ENCODE data around the gene MARK2. TPM values are rescaled to one million over a fixed set of nuclear protein-coding genes. Genes with fewer than 3 reads are reported as not detected.
A peak's percentile ranks its signal among the peaks of the same experiment; 100 is the strongest.

Gene MARK2
- 10 to 100 TPM; 12.6 to 34.0 (median 22.3) TPM for total RNA-seq

GRCh38 chr11:63838678-63839507, at the start of gene MARK2:
TSS of gene MARK2 (plus strand) at chr11:63839110. CDS start at chr11:63839507, 397 bp downstream.
- Histone ChIP-seq H3K9me3 (no peaks in the 10 kb centered on the region), H3K27me3 (no peaks in the 10 kb centered on the region), H3K27ac (peak within 1 kb of the TSS; percentile 88 to 93), H3K4me3 (peak within 1 kb of the TSS; percentile 66 to 93 (median 93)), H3K4me1 (peaks cover 0 to 21% of the 10 kb centered on the region in 2 donors), H3K36me3 (no peaks in the 10 kb centered on the region)
- TF ChIP-seq POLR2A (IDR thresholded peaks at IDR 0.05) (peak; percentile 71), POLR2AphosphoS5 (IDR thresholded peaks at IDR 0.05) (peak; percentile 17 to 58 (median 51))
- TF ChIP-seq, protein P1, sequence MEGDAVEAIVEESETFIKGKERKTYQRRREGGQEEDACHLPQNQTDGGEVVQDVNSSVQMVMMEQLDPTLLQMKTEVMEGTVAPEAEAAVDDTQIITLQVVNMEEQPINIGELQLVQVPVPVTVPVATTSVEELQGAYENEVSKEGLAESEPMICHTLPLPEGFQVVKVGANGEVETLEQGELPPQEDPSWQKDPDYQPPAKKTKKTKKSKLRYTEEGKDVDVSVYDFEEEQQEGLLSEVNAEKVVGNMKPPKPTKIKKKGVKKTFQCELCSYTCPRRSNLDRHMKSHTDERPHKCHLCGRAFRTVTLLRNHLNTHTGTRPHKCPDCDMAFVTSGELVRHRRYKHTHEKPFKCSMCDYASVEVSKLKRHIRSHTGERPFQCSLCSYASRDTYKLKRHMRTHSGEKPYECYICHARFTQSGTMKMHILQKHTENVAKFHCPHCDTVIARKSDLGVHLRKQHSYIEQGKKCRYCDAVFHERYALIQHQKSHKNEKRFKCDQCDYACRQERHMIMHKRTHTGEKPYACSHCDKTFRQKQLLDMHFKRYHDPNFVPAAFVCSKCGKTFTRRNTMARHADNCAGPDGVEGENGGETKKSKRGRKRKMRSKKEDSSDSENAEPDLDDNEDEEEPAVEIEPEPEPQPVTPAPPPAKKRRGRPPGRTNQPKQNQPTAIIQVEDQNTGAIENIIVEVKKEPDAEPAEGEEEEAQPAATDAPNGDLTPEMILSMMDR (IDR thresholded peaks at IDR 0.05) = peak in 1 of 3 donors; percentile 24
- DNase-seq (ENCODE audit: low spot score in 2 of 2) = peak; percentile 97 to 99
- intact Hi-C loops (cut with DNase I; ENCODE audit: low total_unique reads) = loop anchor here (5.0 kb wide), 2 partner anchors 108 to 308 kb away; no protein-coding TSS in a partner anchor

GRCh38 chr11:63791495-63792167, 47.3 kb upstream of the MARK2 start:
- Histone ChIP-seq H3K4me3 (no peak overlapping the region), H3K4me1 (no peaks in the 10 kb centered on the region), H3K36me3 (no peaks in the 10 kb centered on the region), H3K27me3 (no peaks in the 10 kb centered on the region), H3K27ac (no peak overlapping the region), H3K9me3 (peaks cover 0 to 22% of the 10 kb centered on the region in 2 donors)
- intact Hi-C loops (cut with DNase I; ENCODE audit: low total_unique reads) = no loop called here
- TF ChIP-seq POLR2AphosphoS5 (IDR thresholded peaks at IDR 0.05) = no peak
- DNase-seq (ENCODE audit: low spot score in 2 of 2) = no peak

- intact Hi-C loops (cut with DNase I; ENCODE audit: low total_unique reads) = no loop called here
- DNase-seq (ENCODE audit: low spot score in 2 of 2) = no peak
- no peaks in the 10 kb centered on the region for H3K36me3 ChIP-seq
- no peak overlapping the region for H3K27ac ChIP-seq
- peaks cover 0 to 22% of the 10 kb centered on the region in 2 donors for H3K9me3 ChIP-seq
- no peaks in the 10 kb centered on the region for H3K4me1 ChIP-seq
- H3K4me3 ChIP-seq = no peak overlapping the region
- no peak for TF ChIP-seq POLR2A (IDR thresholded peaks at IDR 0.05)
- TF ChIP-seq POLR2AphosphoS5 (IDR thresholded peaks at IDR 0.05) = no peak
- TF ChIP-seq, protein P1 (IDR thresholded peaks at IDR 0.05) = no peak
- H3K27me3 ChIP-seq = no peaks in the 10 kb centered on the region
Measured at GRCh38 chr11:63793161-63793560, 45.7 kb upstream of the MARK2 start.

DNA sequence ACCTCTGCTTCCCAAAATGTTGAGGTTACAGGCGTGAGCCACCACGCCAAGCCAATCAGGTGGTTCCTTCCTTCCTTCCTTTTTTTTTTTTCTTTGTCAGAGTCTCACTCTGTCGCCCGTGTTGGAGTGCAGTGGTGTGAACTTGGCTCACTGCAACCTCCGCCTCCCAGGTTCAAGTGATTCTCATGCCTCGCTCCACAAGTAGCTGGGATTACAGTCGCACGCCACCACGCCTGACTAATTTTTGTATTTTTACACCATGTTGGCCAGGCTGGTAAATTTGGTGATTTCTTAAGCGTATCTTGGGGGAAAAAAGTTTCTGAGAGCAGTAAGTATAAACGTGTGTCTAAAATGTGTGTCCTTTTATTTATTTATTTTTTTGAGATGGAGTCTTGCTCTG, 43.8 kb upstream of the MARK2 start:
- Histone ChIP-seq H3K4me3 (no peak overlapping the region), H3K27me3 (no peaks in the 10 kb centered on the region), H3K27ac (no peak overlapping the region), H3K36me3 (no peaks in the 10 kb centered on the region), H3K9me3 (peaks cover 0 to 22% of the 10 kb centered on the region in 2 donors), H3K4me1 (no peaks in the 10 kb centered on the region)
- intact Hi-C loops (cut with DNase I; ENCODE audit: low total_unique reads) = no loop called here
- no peak for DNase-seq (ENCODE audit: low spot score in 2 of 2)
- TF ChIP-seq POLR2AphosphoS5 (IDR thresholded peaks at IDR 0.05) (no peak), POLR2A (IDR thresholded peaks at IDR 0.05) (no peak)
- TF ChIP-seq, protein P1 (IDR thresholded peaks at IDR 0.05) = no peak

- H3K36me3 ChIP-seq = no peaks in the 10 kb centered on the region
- H3K4me1 ChIP-seq = no peaks in the 10 kb centered on the region
- intact Hi-C loops (cut with DNase I; ENCODE audit: low total_unique reads) = no loop called here
- DNase-seq (ENCODE audit: low spot score in 2 of 2) = no peak
- TF ChIP-seq POLR2AphosphoS5 (IDR thresholded peaks at IDR 0.05) (no peak), POLR2A (IDR thresholded peaks at IDR 0.05) (no peak)
- TF ChIP-seq, protein P1 (IDR thresholded peaks at IDR 0.05) = no peak
- H3K9me3 ChIP-seq = no peaks in the 10 kb centered on the region
- no peak overlapping the region for H3K27ac ChIP-seq
- no peak overlapping the region for H3K4me3 ChIP-seq
- H3K27me3 ChIP-seq = no peaks in the 10 kb centered on the region
Measured at GRCh38 chr11:63800921-63801320, 38.0 kb upstream of the MARK2 start.
